Smooth muscle cell (in vitro differentiated cells): ENCODE measurements around the gene NUP210. TPM values are rescaled to one million over a fixed set of nuclear protein-coding genes. Genes with fewer than 3 reads are reported as not detected.
"Not testable (repeated sequence)": the region's sequence is repeated elsewhere in the genome, so short reads cannot be mapped to it uniquely, and the experiment has no call there.

Experiments
- DNase-seq: peaks from one replicate; lab custom pipeline; 2025; ENCODE audit not compliant: unreplicated experiment; lab: John Stamatoyannopoulos, UW
- H2AFZ ChIP-seq: fragments of 200-600 bp; sonication (generic); 2 replicates; pipeline ENCODE4 v1.6.0; 2016; ENCODE audit warnings: antibody characterized with exemption, low read depth, mild to moderate bottlenecking
- H3F3A ChIP-seq: fragments of 200-600 bp; sonication (generic); 2 replicates; pipeline ENCODE4 v1.6.0; 2017; ENCODE audit warnings: antibody characterized with exemption, low read depth
- H3K27ac ChIP-seq: fragments of 200-600 bp; sonication (generic); 2 replicates; pipeline ENCODE4 v1.5.1; 2016; ENCODE audit warnings: low read depth, mild to moderate bottlenecking
- H3K27me3 ChIP-seq: fragments of 200-600 bp; sonication (generic); 2 replicates; pipeline ENCODE4 v1.6.1; 2016; ENCODE audit warnings: low read depth, mild to moderate bottlenecking
- H3K36me3 ChIP-seq: fragments of 200-600 bp; sonication (generic); 2 replicates; pipeline ENCODE4 v1.5.1; 2016; ENCODE audit warnings: low read depth
- H3K4me1 ChIP-seq: fragments of 200-600 bp; sonication (generic); 2 replicates; pipeline ENCODE4 v1.5.1; 2016; ENCODE audit warnings: low read depth
- H3K4me2 ChIP-seq: fragments of 200-600 bp; sonication (generic); 2 replicates; pipeline ENCODE4 v1.6.0; 2016; ENCODE audit warnings: mild to moderate bottlenecking
- H3K4me3 ChIP-seq: fragments of 200-600 bp; sonication (generic); 2 replicates; pipeline ENCODE4 v1.5.1; 2016; ENCODE audit warnings: mild to moderate bottlenecking
- H3K79me2 ChIP-seq: fragments of 200-600 bp; sonication (generic); 2 replicates; pipeline ENCODE4 v1.6.0; 2016; ENCODE audit warnings: low read depth, mild to moderate bottlenecking
- H3K9ac ChIP-seq: fragments of 200-600 bp; sonication (generic); 2 replicates; pipeline ENCODE4 v1.6.0; 2016; ENCODE audit warnings: low read depth
- H3K9me3 ChIP-seq: fragments of 200-600 bp; sonication (generic); replicated peaks from 2 replicates; pipeline ENCODE4 v1.5.1; 2016; ENCODE audit warnings: low read depth
- H4K20me1 ChIP-seq: fragments of 200-600 bp; sonication (generic); 2 replicates; pipeline ENCODE4 v1.6.0; 2016; ENCODE audit warnings: low read depth
- CTCF ChIP-seq: fragments of 200-600 bp; sonication (generic); IDR thresholded peaks from 2 replicates; pipeline ENCODE4 v1.5.1; 2017; ENCODE audit warnings: borderline replicate concordance, mild to moderate bottlenecking, antibody characterized with exemption; ENCODE audit not compliant: insufficient read depth, poor library complexity, severe bottlenecking
- WGBS: methylation state at CpG from one replicate; pipeline ENCODE4 v1.1.7; 2016; ENCODE audit warnings: low lambda C conversion rate; 5-methylcytosine and 5-hydroxymethylcytosine counted together
- polyA plus RNA-seq: library from polyadenylated mRNA; unstranded; fragments of >200 nt; fragmentation: Nextera tagmentation; extraction: Ambion mirVana; gene quantifications from 2 replicates; pipeline ENCODE4 v1.2.1, GENCODE V29; 2016
- total RNA-seq: library from RNA; depleted of rRNA; stranded (reverse); fragments of >200 nt; gene quantifications from 2 replicates; pipeline ENCODE4 v1.2.3, GENCODE V29; 2014

Gene NUP210
- total and polyA plus RNA-seq, 2 experiments from 2014 or later, result 0.35 to 1.5 TPM

GRCh38 chr3:13457593-13457992 is 37.5 kb upstream of the NUP210 start:
- no peaks in the 10 kb centered on the region for H3K27me3 ChIP-seq
- H3K4me2 ChIP-seq, result no peak overlapping the region
- no peak overlapping the region for H3K4me3 ChIP-seq
- WGBS, result 93% methylated on average over 4 of the region's 4 CpGs
- H3K27ac ChIP-seq, result no peak overlapping the region
- no peaks in the 10 kb centered on the region for H3K9me3 ChIP-seq
- no peak overlapping the region for H2AFZ ChIP-seq
- H3K79me2 ChIP-seq, result no peaks in the 10 kb centered on the region
- no peaks in the 10 kb centered on the region for H3K36me3 ChIP-seq
- TF ChIP-seq CTCF, result no peak
- H4K20me1 ChIP-seq, result no peaks in the 10 kb centered on the region
- no peak for DNase-seq
- H3K9ac ChIP-seq, result no peak overlapping the region
- no peaks in the 10 kb centered on the region for H3F3A ChIP-seq
- no peaks in the 10 kb centered on the region for H3K4me1 ChIP-seq

GRCh38 chr3:13455644-13456043 is 35.5 kb upstream of the NUP210 start:
- no peak overlapping the region for H3K27ac ChIP-seq
- no peaks in the 10 kb centered on the region for H3K27me3 ChIP-seq
- no peaks in the 10 kb centered on the region for H3K9me3 ChIP-seq
- no peak overlapping the region for H3K4me3 ChIP-seq
- no peak overlapping the region for H2AFZ ChIP-seq
- no peak for TF ChIP-seq CTCF
- H3K9ac ChIP-seq, result no peak overlapping the region
- DNase-seq, result no peak
- 79% methylated on average over 6 of the region's 6 CpGs for WGBS
- no peak overlapping the region for H3K4me2 ChIP-seq
- H3K79me2 ChIP-seq, result no peaks in the 10 kb centered on the region
- H3K4me1 ChIP-seq, result peaks cover 8% of the 10 kb centered on the region
- H3K36me3 ChIP-seq, result no peaks in the 10 kb centered on the region
- no peaks in the 10 kb centered on the region for H4K20me1 ChIP-seq
- peaks cover 6% of the 10 kb centered on the region for H3F3A ChIP-seq

GRCh38 chr3:13452490-13453335 is 32.6 kb upstream of the NUP210 start:
- Histone ChIP-seq H3K4me3 (peak overlapping the region; percentile 63), H3K79me2 (no peaks in the 10 kb centered on the region), H3K27ac (peak overlapping the region; percentile 92), H3K27me3 (no peaks in the 10 kb centered on the region), H3F3A (peaks cover 6% of the 10 kb centered on the region), H3K4me2 (peak overlapping the region; percentile 92), H3K36me3 (no peaks in the 10 kb centered on the region), H3K9ac (no peak overlapping the region), H4K20me1 (no peaks in the 10 kb centered on the region), H3K9me3 (no peaks in the 10 kb centered on the region), H2AFZ (peak overlapping the region; percentile 84), H3K4me1 (peaks cover 8% of the 10 kb centered on the region)
- DNase-seq, result no peak
- 23% methylated on average over 12 of the region's 12 CpGs for WGBS
- peak; percentile 50 for TF ChIP-seq CTCF

GRCh38 chr3:13451301-13451673 is 31.2 kb upstream of the NUP210 start:
- peak overlapping the region; percentile 63 for H3K4me3 ChIP-seq
- peak overlapping the region; percentile 75 for H3K9ac ChIP-seq
- H3K9me3 ChIP-seq, result no peaks in the 10 kb centered on the region
- H3K79me2 ChIP-seq, result no peaks in the 10 kb centered on the region
- H3F3A ChIP-seq, result peaks cover 6% of the 10 kb centered on the region
- DNase-seq, result no peak
- H3K4me1 ChIP-seq, result peaks cover 8% of the 10 kb centered on the region
- peak overlapping the region; percentile 94 for H2AFZ ChIP-seq
- no peaks in the 10 kb centered on the region for H4K20me1 ChIP-seq
- no peaks in the 10 kb centered on the region for H3K36me3 ChIP-seq
- TF ChIP-seq CTCF, result no peak
- peak overlapping the region; percentile 92 for H3K27ac ChIP-seq
- H3K4me2 ChIP-seq, result peak overlapping the region; percentile 92
- no peaks in the 10 kb centered on the region for H3K27me3 ChIP-seq
- WGBS, result 7% methylated on average over 7 of the region's 7 CpGs

- H3K79me2 ChIP-seq, H3K27me3 ChIP-seq, H4K20me1 ChIP-seq, H3K4me3 ChIP-seq, H3F3A ChIP-seq, H3K9me3 ChIP-seq, H2AFZ ChIP-seq, H3K9ac ChIP-seq, DNase-seq, H3K4me2 ChIP-seq, H3K4me1 ChIP-seq, H3K27ac ChIP-seq, H3K36me3 ChIP-seq: not testable (repeated sequence)
- 86% methylated on average over 2 of the region's 2 CpGs for WGBS
These were observed 22.8 kb upstream of the NUP210 start for GRCh38 chr3:13442882-13443281.
